ENCODE data around the gene PES1. TPM values are rescaled to one million over a fixed set of nuclear protein-coding genes. Genes with fewer than 3 reads are reported as not detected.

The PES1 gene
- total and polyA plus RNA-seq, 2 of the 13 experiments (the other 11 are each of a cell fraction or from before 2014, with no cell fraction given): 65.1 to 94.7 TPM

DNA sequence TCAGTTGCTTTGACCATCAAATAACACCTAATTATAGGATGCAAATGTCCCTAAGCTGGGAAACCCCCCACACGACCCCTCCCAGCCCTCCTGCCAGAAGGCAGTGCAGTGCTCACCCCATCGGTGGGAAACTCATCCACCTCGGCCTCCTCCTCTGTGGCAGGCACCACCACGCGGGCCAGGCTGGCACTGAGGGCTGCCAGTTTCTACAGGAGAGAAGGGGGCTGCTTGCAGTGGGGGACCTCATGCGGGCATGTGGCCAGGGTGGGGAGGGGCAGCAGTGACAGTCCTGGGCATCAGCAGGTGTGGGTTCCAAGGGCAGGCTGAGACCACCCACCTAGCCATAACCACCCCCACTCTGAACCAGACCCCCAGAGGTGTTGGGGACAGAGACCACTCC is 10.8 kb downstream of the PES1 start:
- ATAC-seq: no peak
- Histone ChIP-seq H3K4me2 (ENCODE audit: low read depth, low read length) (no peak overlapping the region), H3K27me3 (ENCODE audit: control insufficient read depth in 1 of 2, insufficient read depth in 2 of 2, low read length in 2 of 2) (no peaks in the 10 kb centered on the region), H3K4me1 (ENCODE audit: insufficient read depth, low read length) (no peaks in the 10 kb centered on the region), H2AFZ (ENCODE audit: low read length) (no peak overlapping the region), H4K20me1 (ENCODE audit: insufficient read depth, low read length) (no peaks in the 10 kb centered on the region), H3K4me3 (replicated peaks in 1 of 3; ENCODE audit: insufficient read depth in 1 of 3, low read depth in 2 of 3, low read length in 3 of 3) (no peak overlapping the region), H3K9me3 (ENCODE audit: low read length) (no peaks in the 10 kb centered on the region), H3K79me2 (ENCODE audit: insufficient read depth, low read length) (no peaks in the 10 kb centered on the region), H3K27ac (ENCODE audit: extremely low read length, insufficient read depth, low read length) (no peak overlapping the region), H3K9ac (ENCODE audit: insufficient read depth, low read depth, low read length) (no peak overlapping the region), H3K36me3 (replicated peaks in 1 of 2; ENCODE audit: control insufficient read depth in 1 of 2, insufficient read depth in 2 of 2, low read length in 2 of 2) (peaks cover 53 to 94% of the 10 kb centered on the region in 2 experiments)
- in situ Hi-C loops (cut with HindIII; ENCODE audit: extremely low pct_ligation_motif_present, low pct_unique_long_range_greater_than_20kb) (no loop called here), intact Hi-C loops (cut with micrococcal nuclease; ENCODE audit: unreplicated experiment) (no loop called here)
- FAIRE-seq: no peak
- BruUV-seq (replicated peaks): no TSS peak
- TF ChIP-seq MLLT10 (CRISPR knock-in tag; IDR thresholded peaks at IDR 0.05) (no peak), ZNF235 (CRISPR knock-in tag; IDR thresholded peaks at IDR 0.05; ENCODE audit: borderline replicate concordance) (no peak), NFATC3 (CRISPR knock-in tag; IDR thresholded peaks at IDR 0.05) (no peak), ZNF772 (CRISPR knock-in tag; IDR thresholded peaks at IDR 0.05) (no peak), RNF219 (CRISPR knock-in tag; IDR thresholded peaks at IDR 0.05) (no peak), ZGPAT (CRISPR knock-in tag; IDR thresholded peaks at IDR 0.05) (no peak), ZNF83 (CRISPR knock-in tag; IDR thresholded peaks at IDR 0.05; ENCODE audit: borderline replicate concordance) (no peak), GLI4 (CRISPR knock-in tag; IDR thresholded peaks at IDR 0.05; ENCODE audit: borderline replicate concordance) (no peak), JARID2 (CRISPR knock-in tag; IDR thresholded peaks at IDR 0.05; ENCODE audit: insufficient replicate concordance) (no peak), PAWR (CRISPR knock-in tag; IDR thresholded peaks at IDR 0.05; ENCODE audit: borderline replicate concordance) (no peak), ZFP82 (CRISPR knock-in tag; IDR thresholded peaks at IDR 0.05; ENCODE audit: borderline replicate concordance) (no peak), ZFP41 (CRISPR knock-in tag; IDR thresholded peaks at IDR 0.05; ENCODE audit: borderline replicate concordance) (no peak), FOXP4 (CRISPR knock-in tag; IDR thresholded peaks at IDR 0.05) (no peak), CBX5 (CRISPR knock-in tag; IDR thresholded peaks at IDR 0.05; ENCODE audit: borderline replicate concordance) (no peak), MIER2 (CRISPR knock-in tag; IDR thresholded peaks at IDR 0.05) (no peak), ZFAT (CRISPR knock-in tag; conservative IDR thresholded peaks at IDR 0.05) (no peak), ZNF878 (CRISPR knock-in tag; IDR thresholded peaks at IDR 0.05) (no peak), ZBTB2 (CRISPR knock-in tag; IDR thresholded peaks at IDR 0.05; ENCODE audit: low read depth) (no peak)
- ChIA-PET CTCF (ENCODE audit: low intra/inter-chr PET ratio, low total read pairs) (no interaction called here), POLR2A (interaction anchor here (0.6 kb wide), 1 partner anchor 12 kb away, joined by 5 read pairs; no protein-coding TSS in a partner anchor)
- no peak for DNase-seq (ENCODE audit: low spot score)
- 94% methylated on average over 6 of the region's 6 CpGs for WGBS (ENCODE audit: low lambda C conversion rate)

All from HepG2 (cell line).